Heart right ventricle (tissue), 16 donors: Measurements from ENCODE around the gene DEPDC1B. TPM values are rescaled to one million over a fixed set of nuclear protein-coding genes. Genes with fewer than 3 reads are reported as not detected.
"Not testable (repeated sequence)": the region's sequence is repeated elsewhere in the genome, so short reads cannot be mapped to it uniquely, and the experiment has no call there.

ENCODE experiments used
- ATAC-seq, 8 donors: fragments of 200-7000 bp; cut with Tn5 transposase; one replicate each; pipeline ENCODE4 v1.9.1; 2020; ENCODE audit warnings: mild to moderate bottlenecking in 8 of 8, moderate library complexity in 8 of 8, moderate number of reproducible peaks in 1 of 8
- DNase-seq, 2 donors: peaks; one replicate each; pipeline ENCODE4 v3.0.0-alpha.2; 2020
- H3K27ac ChIP-seq, 10 donors: fragments of 200-600 bp; sonication (generic) in 2 of 10; one replicate each; pipeline versions ENCODE4 v1.5.0 to v1.8.0; 2020 to 2022; ENCODE audit warnings: mild to moderate bottlenecking in 3 of 10
- H3K27me3 ChIP-seq, 7 donors: fragments of 200-600 bp; one replicate each; pipeline ENCODE4 v1.8.0; 2021 to 2022; ENCODE audit warnings: mild to moderate bottlenecking in 2 of 7
- H3K36me3 ChIP-seq, 9 donors: fragments of 200-600 bp; sonication (generic) in 1 of 9; one replicate each; pipeline versions ENCODE4 v1.5.0 to v1.8.0; 2020 to 2022; ENCODE audit warnings: mild to moderate bottlenecking in 2 of 9
- H3K4me1 ChIP-seq, 9 donors: fragments of 200-600 bp; sonication (generic) in 1 of 9; one replicate each; pipeline versions ENCODE4 v1.5.0 to v1.8.0; 2020 to 2022; ENCODE audit warnings: mild to moderate bottlenecking in 4 of 9
- H3K4me3 ChIP-seq, 10 donors: fragments of 200-600 bp; sonication (generic) in 2 of 10; one replicate each; pipeline versions ENCODE4 v1.5.0 to v1.8.0; 2020 to 2022; ENCODE audit warnings: mild to moderate bottlenecking in 7 of 10, moderate library complexity in 2 of 10
- H3K9me3 ChIP-seq, 11 donors: fragments of 200-600 bp in 10 of 11; sonication (generic) in 2 of 11; one replicate each; pipeline versions ENCODE4 v1.5.0 to v1.8.0; 2013 to 2022; ENCODE audit warnings: mild to moderate bottlenecking in 2 of 11, control low read depth in 1 of 11, moderate library complexity in 1 of 11
- CTCF ChIP-seq, 9 donors: fragments of 200-600 bp; sonication (generic) in 2 of 9; IDR thresholded peaks; one replicate each; pipeline versions ENCODE4 v1.5.0 to v1.8.0; 2021 to 2022; ENCODE audit warnings: antibody characterized with exemption in 9 of 9, mild to moderate bottlenecking in 5 of 9, moderate library complexity in 1 of 9
- WGBS, 2 donors: extraction: QIAGEN DNeasy Blood & Tissue Kit; methylation state at CpG; one replicate each; pipeline ENCODE4 v1.1.7; 2013; ENCODE audit warnings: inconsistent platforms in 1 of 2; 5-methylcytosine and 5-hydroxymethylcytosine counted together
- intact Hi-C, 10 donors: fragments of 100-400 bp; cut with DNase I; formaldehyde crosslinking; loops; one replicate each; pipeline versions ENCODE4 v1.11.1 to v1.14.2; 2022
- polyA plus RNA-seq, 2 donors: library from polyadenylated mRNA; stranded (reverse); fragments of 200-250 nt; gene quantifications; one replicate each; pipeline ENCODE4 v1.2.3, GENCODE V29; 2013
- total RNA-seq, 10 donors: library from RNA; stranded (reverse); fragmentation: NEBNext Ultra II Directional in 3 of 10; extraction: Animal tissue kit (Norgen Biotek cat#: 25700) in 3 of 10; gene quantifications; one replicate each; pipeline versions ENCODE4 v1.2.1 to v1.2.4, GENCODE V29; 2021 to 2023
- donor health status: Arrhythmogenic right ventricular cardiomyopathy.
- donor health status: ischemic (EF 13 %, LVEDD 7.1; RV severe dilation, severe dysfunction).
- donor health status: healthy with polysubstance abuse.
- donor health status: DM: no; HTN: yes; CAD: no.
- donor health status: DM: no; HTN: no; CAD: no.
- donor health status: ischemic (EF 25% LVEDD 6.9; RV normal size, moderate dysfunction).
- donor health status: ischemic (EF 25% LVEDD 5.7; RV mildly dilated, moderate dysfunction).
- donor health status: healthy.
- donor health status: DM: yes; HTN: yes; CAD: no.
- donor health status: Ischemic cardiomyopathy.
- donor health status: ischemic (EF 35%, LVEDD 5.7; RV mildly dilated, moderate dysfunction).
- donor health status: nonischemic (EF 11% LVEDD 7.7; RV severe dilation, severe dysfunction).
- donor health status: DM: yes; HTN: yes; CAD: no.
- donor health status: PGD.
- donor health status: ischemic (EF 29% LVEDD 5.4; RV normal size, mild dysfunction).
- donor health status: nonischemic (EF 23%, LVEDD 6.1; RV moderate dilation, normal function).

Gene DEPDC1B
- total and polyA plus RNA-seq, 12 donors = 0.04 to 1.1 (median 0.46) TPM; not detected in 7

- WGBS, 2 donors = 65 to 78% methylated on average over 3 of the region's 3 CpGs
These were observed 39.0 kb upstream of the DEPDC1B start for GRCh38 chr5:60738933-60739332.

DNA sequence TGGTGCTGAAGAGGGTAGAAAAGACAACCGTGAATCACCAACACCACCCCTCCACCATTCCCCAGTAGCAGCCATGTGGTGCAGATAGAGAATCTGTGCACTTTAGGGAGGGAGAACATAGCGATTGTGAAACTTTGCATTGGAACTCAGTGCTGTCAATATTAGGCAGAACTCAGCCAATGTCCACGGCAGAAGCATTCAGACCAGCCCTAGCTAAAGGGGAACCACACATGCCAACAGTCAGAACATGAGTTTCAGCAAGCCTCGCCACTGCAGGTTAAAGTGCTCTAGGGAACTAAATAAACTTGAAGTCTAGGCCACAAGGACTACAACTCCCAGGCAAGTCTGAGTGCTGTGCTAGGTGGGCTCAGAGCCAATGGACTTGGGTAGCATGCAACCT, 38.5 kb upstream of the DEPDC1B start:
- intact Hi-C loops = no loop called here
- ATAC-seq (no peak), DNase-seq (no peak)
- Histone ChIP-seq H3K36me3 (no peaks in the 10 kb centered on the region), H3K4me1 (no peaks in the 10 kb centered on the region), H3K4me3 (no peak overlapping the region), H3K27me3 (no peaks in the 10 kb centered on the region), H3K9me3 (peaks cover 0 to 30% (median 13%) of the 10 kb centered on the region in 11 donors), H3K27ac (no peak overlapping the region)
- TF ChIP-seq CTCF (IDR thresholded peaks at IDR 0.05) = no peak
- 79% methylated on average over 4 of the region's 4 CpGs for WGBS, 2 donors

More at GRCh38 chr5:60738933-60739332, 39.0 kb upstream of the DEPDC1B start:
- H3K9me3 ChIP-seq = peaks cover 0 to 30% (median 13%) of the 10 kb centered on the region in 11 donors
- H3K4me3 ChIP-seq = no peak overlapping the region
- ATAC-seq (no peak), DNase-seq (no peak)
- no peaks in the 10 kb centered on the region for H3K27me3 ChIP-seq
- intact Hi-C loops = no loop called here
- no peaks in the 10 kb centered on the region for H3K36me3 ChIP-seq
- H3K27ac ChIP-seq = no peak overlapping the region
- TF ChIP-seq CTCF (IDR thresholded peaks at IDR 0.05) = no peak
- no peaks in the 10 kb centered on the region for H3K4me1 ChIP-seq

DNA sequence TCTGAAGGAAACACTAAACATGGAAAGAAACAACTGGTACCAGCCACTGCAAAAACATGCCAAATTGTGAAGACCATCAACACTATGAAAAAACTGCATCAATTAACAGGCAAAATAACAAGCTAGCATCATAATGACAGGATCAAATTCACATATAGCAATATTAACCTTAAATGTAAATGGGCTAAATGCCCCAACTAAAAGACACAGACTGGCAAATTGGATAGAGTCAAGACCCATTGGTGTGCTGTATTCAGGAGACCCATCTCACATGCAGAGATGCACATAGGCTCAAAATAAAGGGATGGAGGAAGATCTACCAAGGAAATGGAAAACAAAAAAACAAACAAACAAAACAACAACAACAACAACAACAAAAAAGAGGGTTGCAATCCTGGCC, 30.9 kb upstream of the DEPDC1B start:
- H3K4me1 ChIP-seq, H3K27ac ChIP-seq, H3K27me3 ChIP-seq, intact Hi-C loops, H3K4me3 ChIP-seq, DNase-seq, ATAC-seq, H3K9me3 ChIP-seq, H3K36me3 ChIP-seq: not testable (repeated sequence)

GRCh38 chr5:60727033-60727679, 27.2 kb upstream of the DEPDC1B start:
- no peaks in the 10 kb centered on the region for H3K4me1 ChIP-seq
- peaks cover 0 to 6% (median 0%) of the 10 kb centered on the region in 7 donors for H3K27me3 ChIP-seq
- intact Hi-C loops = no loop called here
- no peaks in the 10 kb centered on the region for H3K36me3 ChIP-seq
- H3K9me3 ChIP-seq = no peaks in the 10 kb centered on the region
- H3K4me3 ChIP-seq = no peak overlapping the region
- no peak overlapping the region for H3K27ac ChIP-seq
- 88% methylated on average over 1 of the region's 1 CpG for WGBS, 2 donors
- TF ChIP-seq CTCF (IDR thresholded peaks at IDR 0.05) = no peak
- DNase-seq = no peak
- no peak for ATAC-seq

DNA sequence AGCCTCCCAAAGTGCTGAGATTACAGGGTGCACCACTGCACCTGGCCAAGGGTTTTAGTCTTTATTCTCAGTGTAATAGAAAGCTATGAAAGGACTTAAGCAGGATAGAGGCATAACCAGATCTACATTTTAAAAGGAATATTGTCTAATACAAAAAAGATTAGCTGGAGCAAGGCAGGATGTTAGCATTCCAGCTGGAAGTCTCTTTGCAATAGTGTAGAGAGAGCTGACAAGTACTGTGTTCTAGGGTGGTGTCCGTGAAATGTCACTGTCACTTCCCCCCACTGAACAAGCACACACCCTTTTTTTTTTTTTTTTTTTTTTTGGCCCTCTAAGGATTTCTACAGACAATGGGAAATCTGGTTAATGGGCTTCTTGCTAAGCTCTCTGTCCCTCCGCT, 24.2 kb upstream of the DEPDC1B start:
- Histone ChIP-seq H3K4me3 (no peak overlapping the region), H3K27ac (no peak overlapping the region), H3K27me3 (peaks cover 0 to 4% (median 0%) of the 10 kb centered on the region in 7 donors), H3K9me3 (no peaks in the 10 kb centered on the region), H3K36me3 (no peaks in the 10 kb centered on the region), H3K4me1 (no peaks in the 10 kb centered on the region)
- WGBS, 2 donors = 61 to 62% methylated on average over 2 of the region's 2 CpGs
- DNase-seq (no peak), ATAC-seq (no peak)
- TF ChIP-seq CTCF (IDR thresholded peaks at IDR 0.05) = no peak
- intact Hi-C loops = no loop called here
